ENCODE results near the gene ZNF394.

DNA sequence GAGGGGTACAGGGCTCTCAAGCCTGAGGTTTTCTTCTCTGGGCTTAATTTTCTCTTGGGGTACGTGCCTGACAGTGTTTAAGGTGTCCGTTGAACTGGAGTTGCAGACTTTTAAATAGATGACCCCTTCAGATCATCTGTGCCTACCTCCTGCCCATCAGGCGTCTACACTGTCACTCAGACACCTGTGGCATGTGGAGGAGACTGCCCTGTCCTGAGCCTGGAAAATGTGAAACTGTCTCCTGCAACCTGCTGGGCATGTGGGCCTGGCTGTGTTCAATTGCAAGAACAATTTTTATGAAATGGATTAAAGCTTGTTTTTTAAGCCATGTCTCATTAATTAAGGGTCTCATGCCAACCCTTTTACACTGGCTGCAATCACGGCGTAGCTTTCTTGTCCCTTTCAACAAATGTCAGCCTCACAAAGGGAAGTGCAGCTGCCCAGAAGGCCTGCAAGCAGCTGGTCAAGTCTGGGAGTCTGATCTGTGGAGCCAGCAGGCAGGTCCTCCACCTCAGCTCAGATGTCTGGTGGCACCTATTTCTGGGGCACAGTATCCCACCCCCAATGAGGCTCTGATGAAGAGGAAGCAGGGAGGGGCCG, 42.9 kb downstream of the ZNF394 start:
- TF ChIP-seq, protein P1, sequence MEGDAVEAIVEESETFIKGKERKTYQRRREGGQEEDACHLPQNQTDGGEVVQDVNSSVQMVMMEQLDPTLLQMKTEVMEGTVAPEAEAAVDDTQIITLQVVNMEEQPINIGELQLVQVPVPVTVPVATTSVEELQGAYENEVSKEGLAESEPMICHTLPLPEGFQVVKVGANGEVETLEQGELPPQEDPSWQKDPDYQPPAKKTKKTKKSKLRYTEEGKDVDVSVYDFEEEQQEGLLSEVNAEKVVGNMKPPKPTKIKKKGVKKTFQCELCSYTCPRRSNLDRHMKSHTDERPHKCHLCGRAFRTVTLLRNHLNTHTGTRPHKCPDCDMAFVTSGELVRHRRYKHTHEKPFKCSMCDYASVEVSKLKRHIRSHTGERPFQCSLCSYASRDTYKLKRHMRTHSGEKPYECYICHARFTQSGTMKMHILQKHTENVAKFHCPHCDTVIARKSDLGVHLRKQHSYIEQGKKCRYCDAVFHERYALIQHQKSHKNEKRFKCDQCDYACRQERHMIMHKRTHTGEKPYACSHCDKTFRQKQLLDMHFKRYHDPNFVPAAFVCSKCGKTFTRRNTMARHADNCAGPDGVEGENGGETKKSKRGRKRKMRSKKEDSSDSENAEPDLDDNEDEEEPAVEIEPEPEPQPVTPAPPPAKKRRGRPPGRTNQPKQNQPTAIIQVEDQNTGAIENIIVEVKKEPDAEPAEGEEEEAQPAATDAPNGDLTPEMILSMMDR (IDR thresholded peaks at IDR 0.05), result no peak
- no peak for TF ChIP-seq EZH2 (IDR thresholded peaks at IDR 0.05; ENCODE audit: borderline replicate concordance, insufficient read depth, low read depth, low read length, poor library complexity, severe bottlenecking)
